ENCODE measurements around the gene RPS6KA5. TPM values are rescaled to one million over a fixed set of nuclear protein-coding genes. Genes with fewer than 3 reads are reported as not detected.
A peak's percentile ranks its signal among the peaks of the same experiment; 100 is the strongest.
"Not testable (repeated sequence)": the region's sequence is repeated elsewhere in the genome, so short reads cannot be mapped to it uniquely, and the experiment has no call there.

Gene RPS6KA5
- total and polyA plus RNA-seq, 7 donors: 0.94 to 20.0 (median 11.5) TPM

- H3K36me3 ChIP-seq (ENCODE audit: insufficient read depth in 1 of 2, low read depth in 1 of 2): no peaks in the 10 kb centered on the region
- H3K27ac ChIP-seq: no peak overlapping the region
- H3K27me3 ChIP-seq (ENCODE audit: insufficient read depth in 3 of 3, low read length in 2 of 3): no peaks in the 10 kb centered on the region
- ATAC-seq (peak in 1 of 4 donors; percentile 20), DNase-seq (no peak)
- TF ChIP-seq CTCF (IDR thresholded peaks at IDR 0.05): no peak
- no peak overlapping the region for H3K4me3 ChIP-seq
- 96 to 98% (median 96%) methylated on average over 2 of the region's 2 CpGs for WGBS, 3 donors
- peaks cover 3% of the 10 kb centered on the region for H3K4me1 ChIP-seq
- peaks cover 4% of the 10 kb centered on the region for H3K9me3 ChIP-seq
- intact Hi-C loops (cut with DNase I): no loop called here
These were observed 23.5 kb downstream of the RPS6KA5 start for GRCh38 chr14:91036741-91037469.

GRCh38 chr14:91035855-91036254, 24.6 kb downstream of the RPS6KA5 start:
- no peak for DNase-seq
- no peak for TF ChIP-seq CTCF (IDR thresholded peaks at IDR 0.05)
- Histone ChIP-seq H3K4me3 (no peak overlapping the region), H3K36me3 (ENCODE audit: insufficient read depth in 1 of 2, low read depth in 1 of 2) (no peaks in the 10 kb centered on the region), H3K27me3 (ENCODE audit: insufficient read depth in 3 of 3, low read length in 2 of 3) (no peaks in the 10 kb centered on the region), H3K27ac (no peak overlapping the region), H3K4me1 (no peaks in the 10 kb centered on the region), H3K9me3 (peaks cover 4% of the 10 kb centered on the region)
- WGBS, 3 donors: 80 to 96% (median 83%) methylated on average over 1 of the region's 1 CpG
- intact Hi-C loops (cut with DNase I): no loop called here
- ATAC-seq: no peak

GRCh38 chr14:91034379-91034778, 26.1 kb downstream of the RPS6KA5 start:
- H3K27me3 ChIP-seq (ENCODE audit: insufficient read depth in 3 of 3, low read length in 2 of 3); H3K4me3 ChIP-seq; intact Hi-C loops (cut with DNase I); H3K27ac ChIP-seq; DNase-seq; H3K36me3 ChIP-seq (ENCODE audit: insufficient read depth in 1 of 2, low read depth in 1 of 2); ATAC-seq; H3K9me3 ChIP-seq: not testable (repeated sequence)
- peaks cover 12% of the 10 kb centered on the region for H3K4me1 ChIP-seq
- 70 to 73% (median 71%) methylated on average over 10 of the region's 10 CpGs for WGBS, 3 donors

- WGBS, 3 donors: 88 to 93% (median 91%) methylated on average over 3 of the region's 3 CpGs
- Histone ChIP-seq H3K9me3 (peaks cover 4% of the 10 kb centered on the region), H3K4me3 (no peak overlapping the region), H3K4me1 (peaks cover 12% of the 10 kb centered on the region), H3K27ac (no peak overlapping the region), H3K27me3 (ENCODE audit: insufficient read depth in 3 of 3, low read length in 2 of 3) (no peaks in the 10 kb centered on the region), H3K36me3 (ENCODE audit: insufficient read depth in 1 of 2, low read depth in 1 of 2) (no peaks in the 10 kb centered on the region)
- intact Hi-C loops (cut with DNase I): no loop called here
- TF ChIP-seq CTCF (IDR thresholded peaks at IDR 0.05): no peak
- ATAC-seq (no peak), DNase-seq (no peak)
These were observed 28.2 kb downstream of the RPS6KA5 start for GRCh38 chr14:91032248-91032647.

- DNase-seq (no peak), ATAC-seq (no peak)
- intact Hi-C loops (cut with DNase I): no loop called here
- Histone ChIP-seq H3K27ac (no peak overlapping the region), H3K27me3 (ENCODE audit: insufficient read depth in 3 of 3, low read length in 2 of 3) (no peaks in the 10 kb centered on the region), H3K9me3 (peaks cover 4% of the 10 kb centered on the region), H3K4me3 (no peak overlapping the region), H3K4me1 (peaks cover 12% of the 10 kb centered on the region), H3K36me3 (ENCODE audit: insufficient read depth in 1 of 2, low read depth in 1 of 2) (no peaks in the 10 kb centered on the region)
- no peak for TF ChIP-seq CTCF (IDR thresholded peaks at IDR 0.05)
- whole genome bisulfite sequencing, 3 donors: 94 to 95% (median 95%) methylated on average over 4 of the region's 4 CpGs
These were observed 28.8 kb downstream of the RPS6KA5 start for GRCh38 chr14:91031666-91032065.
